ENCODE results near the gene RTL10. TPM values are rescaled to one million over a fixed set of nuclear protein-coding genes. Genes with fewer than 3 reads are reported as not detected.

Gene RTL10
- total and polyA plus RNA-seq, 10 of the 15 experiments (the other 5 are each of a cell fraction or from before 2014, with no cell fraction given) = 5.3 to 18.1 (median 10.3) TPM

- Histone ChIP-seq H3K4me2 (ENCODE audit: control insufficient read depth, insufficient read depth) (no peak overlapping the region), H3K27ac (ENCODE audit: control insufficient read depth, insufficient read depth) (no peak overlapping the region), H3K36me3 (ENCODE audit: control insufficient read depth in 2 of 2, insufficient read depth in 2 of 2, low read length in 1 of 2) (no peaks in the 10 kb centered on the region), H3K27me3 (replicated peaks in 1 of 2; ENCODE audit: control insufficient read depth in 2 of 2, insufficient read depth in 2 of 2, low read length in 1 of 2) (no peaks in the 10 kb centered on the region), H3K79me2 (ENCODE audit: control insufficient read depth, insufficient read depth, low read length) (no peaks in the 10 kb centered on the region), H4K20me1 (ENCODE audit: control insufficient read depth, insufficient read depth) (no peaks in the 10 kb centered on the region), H3K4me1 (ENCODE audit: control insufficient read depth, insufficient read depth, low read length) (no peaks in the 10 kb centered on the region), H3K4me3 (no peak overlapping the region), H3K9ac (ENCODE audit: control insufficient read depth, insufficient read depth, low read length) (no peak overlapping the region), H3K9me3 (replicated peaks; ENCODE audit: control insufficient read depth, insufficient read depth, low read length) (no peaks in the 10 kb centered on the region), H2AFZ (ENCODE audit: control insufficient read depth, low read depth, low read length) (no peak overlapping the region)
- DNase-seq (ENCODE audit: low read depth, low spot score) = no peak
- ChIA-PET RAD21 (ENCODE audit: unreplicated experiment) (no interaction called here), SMC1A (ENCODE audit: uncharacterized antibody, unreplicated experiment) (no interaction called here), POLR2A (interaction anchor here (0.6 kb wide), 1 partner anchor 26 kb away, joined by 3 read pairs; no protein-coding TSS in a partner anchor), CTCF (no interaction called here)
- no peak; the same call in 2 of the 3 replicates for ATAC-seq
- TF ChIP-seq SIN3A (IDR thresholded peaks at IDR 0.05; ENCODE audit: low read depth, low read length) (no peak), POLR2AphosphoS2 (IDR thresholded peaks at IDR 0.05; ENCODE audit: low read depth, low read length) (no peak), ZNF217 (IDR thresholded peaks at IDR 0.05) (no peak)
- TF ChIP-seq, protein P1, sequence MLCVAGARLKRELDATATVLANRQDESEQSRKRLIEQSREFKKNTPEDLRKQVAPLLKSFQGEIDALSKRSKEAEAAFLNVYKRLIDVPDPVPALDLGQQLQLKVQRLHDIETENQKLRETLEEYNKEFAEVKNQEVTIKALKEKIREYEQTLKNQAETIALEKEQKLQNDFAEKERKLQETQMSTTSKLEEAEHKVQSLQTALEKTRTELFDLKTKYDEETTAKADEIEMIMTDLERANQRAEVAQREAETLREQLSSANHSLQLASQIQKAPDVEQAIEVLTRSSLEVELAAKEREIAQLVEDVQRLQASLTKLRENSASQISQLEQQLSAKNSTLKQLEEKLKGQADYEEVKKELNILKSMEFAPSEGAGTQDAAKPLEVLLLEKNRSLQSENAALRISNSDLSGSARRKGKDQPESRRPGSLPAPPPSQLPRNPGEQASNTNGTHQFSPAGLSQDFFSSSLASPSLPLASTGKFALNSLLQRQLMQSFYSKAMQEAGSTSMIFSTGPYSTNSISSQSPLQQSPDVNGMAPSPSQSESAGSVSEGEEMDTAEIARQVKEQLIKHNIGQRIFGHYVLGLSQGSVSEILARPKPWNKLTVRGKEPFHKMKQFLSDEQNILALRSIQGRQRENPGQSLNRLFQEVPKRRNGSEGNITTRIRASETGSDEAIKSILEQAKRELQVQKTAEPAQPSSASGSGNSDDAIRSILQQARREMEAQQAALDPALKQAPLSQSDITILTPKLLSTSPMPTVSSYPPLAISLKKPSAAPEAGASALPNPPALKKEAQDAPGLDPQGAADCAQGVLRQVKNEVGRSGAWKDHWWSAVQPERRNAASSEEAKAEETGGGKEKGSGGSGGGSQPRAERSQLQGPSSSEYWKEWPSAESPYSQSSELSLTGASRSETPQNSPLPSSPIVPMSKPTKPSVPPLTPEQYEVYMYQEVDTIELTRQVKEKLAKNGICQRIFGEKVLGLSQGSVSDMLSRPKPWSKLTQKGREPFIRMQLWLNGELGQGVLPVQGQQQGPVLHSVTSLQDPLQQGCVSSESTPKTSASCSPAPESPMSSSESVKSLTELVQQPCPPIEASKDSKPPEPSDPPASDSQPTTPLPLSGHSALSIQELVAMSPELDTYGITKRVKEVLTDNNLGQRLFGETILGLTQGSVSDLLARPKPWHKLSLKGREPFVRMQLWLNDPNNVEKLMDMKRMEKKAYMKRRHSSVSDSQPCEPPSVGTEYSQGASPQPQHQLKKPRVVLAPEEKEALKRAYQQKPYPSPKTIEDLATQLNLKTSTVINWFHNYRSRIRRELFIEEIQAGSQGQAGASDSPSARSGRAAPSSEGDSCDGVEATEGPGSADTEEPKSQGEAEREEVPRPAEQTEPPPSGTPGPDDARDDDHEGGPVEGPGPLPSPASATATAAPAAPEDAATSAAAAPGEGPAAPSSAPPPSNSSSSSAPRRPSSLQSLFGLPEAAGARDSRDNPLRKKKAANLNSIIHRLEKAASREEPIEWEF (IDR thresholded peaks at IDR 0.05; ENCODE audit: insufficient replicate concordance, low read depth, low read length) = no peak
- intact Hi-C loops (cut with micrococcal nuclease; ENCODE audit: unreplicated experiment) (no loop called here), in situ Hi-C loops (cut with MboI) (no loop called here)
- WGBS (ENCODE audit: insufficient coverage, insufficient replicate concordance, low lambda C conversion rate, missing lambda C conversion rate) = 58% methylated on average over 26 of the region's 27 CpGs
- no TSS peak for BruUV-seq (replicated peaks)
- no peak for FAIRE-seq
These were observed 19.8 kb upstream of the RTL10 start for GRCh38 chr22:19874307-19875060.
